Stomach (tissue), 9 donors: Measurements from ENCODE around the gene DCTN5. TPM values are rescaled to one million over a fixed set of nuclear protein-coding genes. Genes with fewer than 3 reads are reported as not detected.

Experiments
- DNase-seq, 2 donors: peaks; one replicate each; pipeline versions ENCODE4 v3.0.0 to v3.0.0-alpha.2; 2013 to 2019
- H3K27ac ChIP-seq, 5 donors: fragments of 200-600 bp in 4 of 5; sonication (generic) in 4 of 5; one replicate each; pipeline ENCODE4 v1.5.1; 2013 to 2019; ENCODE audit warnings: mild to moderate bottlenecking in 1 of 5, moderate library complexity in 1 of 5
- H3K27me3 ChIP-seq, 3 donors: fragments of 200-600 bp; sonication (generic); one replicate each; pipeline ENCODE4 v1.5.1; 2017 to 2019; ENCODE audit warnings: mixed run types in 1 of 3
- H3K36me3 ChIP-seq, 4 donors: fragments of 200-600 bp; sonication (generic); 1 replicate in 3 of 4; 2 replicates in 1 of 4; pipeline ENCODE4 v1.5.1; 2016 to 2019
- H3K4me1 ChIP-seq, 4 donors: fragments of 200-600 bp; sonication (generic); one replicate each; pipeline ENCODE4 v1.5.1; 2016 to 2019
- H3K4me3 ChIP-seq, 4 donors: fragments of 200-600 bp; sonication (generic) in 3 of 4; one replicate each; pipeline ENCODE4 v1.5.1; 2016 to 2019; ENCODE audit warnings: mild to moderate bottlenecking in 1 of 4
- H3K9me3 ChIP-seq, 4 donors: fragments of 200-600 bp; sonication (generic); one replicate each; pipeline ENCODE4 v1.5.1; 2016 to 2019
- CTCF ChIP-seq, 7 experiments: fragments of 450-650 bp in 4 of 7; fragments of 200-600 bp in 3 of 7; sonication (generic) in 3 of 7; IDR thresholded peaks; one replicate each; pipeline ENCODE4 v1.5.1; 2016 to 2019; ENCODE audit warnings: antibody characterized with exemption in 7 of 7, control low read depth in 2 of 7, mild to moderate bottlenecking in 1 of 7
- EP300 ChIP-seq: sonication (generic); formaldehyde crosslinking; IDR thresholded peaks from one replicate; pipeline ENCODE4 v1.6.1; 2017; ENCODE audit warnings: antibody characterized with exemption
- POLR2A ChIP-seq, 4 donors: fragments of 450-650 bp; IDR thresholded peaks; one replicate each; pipeline ENCODE4 v1.6.1; 2016; ENCODE audit warnings: antibody characterized with exemption in 4 of 4, control low read depth in 2 of 4, mild to moderate bottlenecking in 1 of 4, moderate library complexity in 1 of 4
- POLR2AphosphoS5 ChIP-seq, 3 donors: sonication (generic); formaldehyde crosslinking; IDR thresholded peaks; one replicate each; pipeline ENCODE4 v1.6.1; 2016; ENCODE audit warnings: antibody characterized with exemption in 3 of 3
- WGBS, 5 donors: extraction: QIAGEN DNeasy Blood & Tissue Kit in 3 of 5; methylation state at CpG; one replicate each; pipeline versions ENCODE4 v1.1.5 to v1.1.7; 2013 to 2018; 5-methylcytosine and 5-hydroxymethylcytosine counted together
- intact Hi-C: fragments of 100-400 bp; cut with DNase I; formaldehyde crosslinking; loops from one replicate; pipeline ENCODE4 v1.15.1; 2023; ENCODE audit warnings: low total_unique reads
- polyA plus RNA-seq, 3 donors: library from polyadenylated mRNA; stranded (reverse); fragments of 200-250 nt; gene quantifications; one replicate each; pipeline ENCODE4 v1.2.3, GENCODE V29; 2013
- total RNA-seq, 5 donors: library from RNA; depleted of rRNA; stranded (reverse); fragments of >200 nt; gene quantifications; one replicate each; pipeline versions ENCODE4 v1.1.0 to v1.2.3, GENCODE V29; 2014 to 2016
- donor health status: healthy with polysubstance abuse.
- donor health status: Bipolar disorder and iron deficiency.
- donor health status: healthy.

DCTN5 gene
- total and polyA plus RNA-seq, 8 donors: 3.5 to 47.4 (median 12.6) TPM

- DNase-seq: no peak
- 85 to 93% (median 89%) methylated on average over 5 to 10 of the region's 10 CpGs for WGBS, 5 donors
- Histone ChIP-seq H3K9me3 (no peaks in the 10 kb centered on the region), H3K27me3 (peaks cover 0 to 9% (median 0%) of the 10 kb centered on the region in 3 donors), H3K27ac (no peak overlapping the region), H3K4me1 (peaks cover 0 to 10% (median 3%) of the 10 kb centered on the region in 4 donors), H3K36me3 (peaks cover 48 to 82% (median 64%) of the 10 kb centered on the region in 4 donors), H3K4me3 (no peak overlapping the region)
- intact Hi-C loops: no loop called here
- TF ChIP-seq POLR2AphosphoS5 (IDR thresholded peaks at IDR 0.05): no peak
These were observed 50.4 kb downstream of the DCTN5 start for GRCh38 chr16:23691483-23692189.

GRCh38 chr16:23692190-23692837 lies 51.0 kb downstream of the DCTN5 start:
- Histone ChIP-seq H3K27ac (no peak overlapping the region), H3K27me3 (peaks cover 0 to 9% (median 0%) of the 10 kb centered on the region in 3 donors), H3K4me3 (no peak overlapping the region), H3K9me3 (no peaks in the 10 kb centered on the region), H3K36me3 (peaks cover 46 to 76% (median 59%) of the 10 kb centered on the region in 4 donors), H3K4me1 (peaks cover 0 to 10% (median 3%) of the 10 kb centered on the region in 4 donors)
- intact Hi-C loops: no loop called here
- no peak for TF ChIP-seq CTCF (IDR thresholded peaks at IDR 0.05)
- no peak for TF ChIP-seq POLR2A (IDR thresholded peaks at IDR 0.05)
- TF ChIP-seq EP300: no peak
- TF ChIP-seq POLR2AphosphoS5 (IDR thresholded peaks at IDR 0.05): no peak
- 90 to 97% (median 94%) methylated on average over 6 of the region's 6 CpGs for WGBS, 5 donors
- DNase-seq: no peak

DNA sequence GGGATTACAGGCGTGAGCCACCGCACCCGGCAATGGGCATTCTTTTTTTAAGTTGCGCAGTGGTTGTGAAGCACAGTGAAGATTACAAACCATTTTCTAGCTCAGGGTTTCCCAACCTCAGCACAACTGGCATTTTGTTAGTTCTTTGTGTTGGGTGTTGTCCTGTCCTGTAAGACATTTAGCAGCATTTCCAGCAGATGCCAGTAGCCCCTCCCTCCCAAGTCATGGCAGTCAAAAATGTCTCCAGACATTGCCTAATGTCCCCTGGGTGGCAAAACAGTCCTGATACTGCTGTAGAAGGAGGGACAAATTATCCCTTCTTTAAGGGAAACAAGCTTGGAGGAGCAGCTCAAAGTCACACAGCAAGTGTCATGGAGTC lies 53.0 kb downstream of the DCTN5 start:
- Histone ChIP-seq H3K27ac (no peak overlapping the region), H3K9me3 (no peaks in the 10 kb centered on the region), H3K27me3 (peaks cover 0 to 9% (median 0%) of the 10 kb centered on the region in 3 donors), H3K4me1 (peaks cover 0 to 12% (median 5%) of the 10 kb centered on the region in 4 donors), H3K36me3 (peaks cover 28 to 56% (median 41%) of the 10 kb centered on the region in 4 donors), H3K4me3 (no peak overlapping the region)
- intact Hi-C loops: no loop called here
- 72 to 100% (median 97%) methylated on average over 4 of the region's 4 CpGs for WGBS, 5 donors
- no peak for DNase-seq
- no peak for TF ChIP-seq POLR2A (IDR thresholded peaks at IDR 0.05)
- TF ChIP-seq POLR2AphosphoS5 (IDR thresholded peaks at IDR 0.05): no peak
- no peak for TF ChIP-seq EP300
- TF ChIP-seq CTCF (IDR thresholded peaks at IDR 0.05): no peak

DNA sequence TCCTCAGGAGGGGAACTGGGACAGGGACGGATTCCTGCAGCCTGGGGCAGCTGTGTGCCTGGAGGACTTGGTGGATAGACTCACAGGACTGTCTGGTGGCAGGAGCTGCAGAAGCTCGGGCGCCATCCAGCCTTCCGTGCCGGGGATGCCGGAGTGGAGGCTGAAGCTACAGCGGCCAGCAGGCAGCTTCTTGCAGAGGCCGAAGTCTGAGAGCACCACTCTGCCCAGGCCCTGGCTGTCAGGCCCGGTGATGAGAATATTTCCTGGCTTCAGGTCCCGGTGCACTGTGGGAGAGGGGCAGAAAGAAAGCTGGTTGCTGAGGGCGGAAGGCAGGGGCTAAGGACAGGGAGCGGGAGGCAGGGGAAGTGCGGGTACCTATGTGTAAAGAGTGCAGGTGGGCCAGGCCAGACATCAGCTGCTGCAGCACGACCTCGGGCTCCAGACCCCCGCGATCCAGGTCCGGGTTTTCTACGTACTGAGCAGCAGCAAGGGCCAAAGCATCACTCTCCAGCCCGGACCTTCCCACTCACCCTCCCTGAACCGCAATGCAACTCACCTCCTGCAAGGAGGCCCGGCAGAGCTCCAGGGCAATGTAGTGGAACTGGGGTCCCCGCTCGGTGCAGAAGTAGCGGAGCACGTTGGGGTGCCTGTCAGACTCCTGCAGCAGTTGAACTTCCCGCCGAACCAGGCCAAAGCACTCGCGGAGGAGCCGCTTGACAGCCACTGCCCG lies 53.5 kb downstream of the DCTN5 start:
- TF ChIP-seq EP300: no peak
- no peak for TF ChIP-seq POLR2A (IDR thresholded peaks at IDR 0.05)
- no peak for TF ChIP-seq CTCF (IDR thresholded peaks at IDR 0.05)
- no peak for TF ChIP-seq POLR2AphosphoS5 (IDR thresholded peaks at IDR 0.05)
- DNase-seq: peak in 1 of 2 donors; percentile 53
- Histone ChIP-seq H3K4me3 (peak overlapping the region in 2 of 4 donors; percentile 7 to 10), H3K27ac (no peak overlapping the region), H3K4me1 (peaks cover 0 to 14% (median 5%) of the 10 kb centered on the region in 4 donors), H3K9me3 (no peaks in the 10 kb centered on the region), H3K27me3 (peaks cover 0 to 9% (median 0%) of the 10 kb centered on the region in 3 donors), H3K36me3 (peaks cover 22 to 51% (median 36%) of the 10 kb centered on the region in 4 donors)
- 42 to 57% (median 48%) methylated on average over 23 to 32 of the region's 32 CpGs for WGBS, 5 donors
- intact Hi-C loops: no loop called here
